ENCODE measurements around the gene IGFBPL1.
"Not testable (repeated sequence)": the region's sequence is repeated elsewhere in the genome, so short reads cannot be mapped to it uniquely, and the experiment has no call there.

IGFBPL1 gene

DNA sequence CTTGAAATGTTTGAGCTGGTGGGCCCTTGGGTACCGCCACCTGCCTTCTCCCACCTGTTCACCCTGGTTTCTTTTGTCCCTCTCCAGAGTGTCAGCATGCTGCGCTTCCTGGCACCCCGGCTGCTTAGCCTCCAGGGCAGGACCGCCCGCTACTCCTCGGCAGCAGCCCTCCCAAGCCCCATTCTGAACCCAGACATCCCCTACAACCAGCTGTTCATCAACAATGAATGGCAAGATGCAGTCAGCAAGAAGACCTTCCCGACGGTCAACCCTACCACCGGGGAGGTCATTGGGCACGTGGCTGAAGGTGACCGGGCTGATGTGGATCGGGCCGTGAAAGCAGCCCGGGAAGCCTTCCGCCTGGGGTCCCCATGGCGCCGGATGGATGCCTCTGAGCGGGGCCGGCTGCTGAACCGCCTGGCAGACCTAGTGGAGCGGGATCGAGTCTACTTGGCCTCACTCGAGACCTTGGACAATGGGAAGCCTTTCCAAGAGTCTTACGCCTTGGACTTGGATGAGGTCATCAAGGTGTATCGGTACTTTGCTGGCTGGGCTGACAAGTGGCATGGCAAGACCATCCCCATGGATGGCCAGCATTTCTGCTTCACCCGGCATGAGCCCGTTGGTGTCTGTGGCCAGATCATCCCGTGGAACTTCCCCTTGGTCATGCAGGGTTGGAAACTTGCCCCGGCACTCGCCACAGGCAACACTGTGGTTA is 28.4 kb downstream of the IGFBPL1 start:
- DNase-seq: no peak

DNA sequence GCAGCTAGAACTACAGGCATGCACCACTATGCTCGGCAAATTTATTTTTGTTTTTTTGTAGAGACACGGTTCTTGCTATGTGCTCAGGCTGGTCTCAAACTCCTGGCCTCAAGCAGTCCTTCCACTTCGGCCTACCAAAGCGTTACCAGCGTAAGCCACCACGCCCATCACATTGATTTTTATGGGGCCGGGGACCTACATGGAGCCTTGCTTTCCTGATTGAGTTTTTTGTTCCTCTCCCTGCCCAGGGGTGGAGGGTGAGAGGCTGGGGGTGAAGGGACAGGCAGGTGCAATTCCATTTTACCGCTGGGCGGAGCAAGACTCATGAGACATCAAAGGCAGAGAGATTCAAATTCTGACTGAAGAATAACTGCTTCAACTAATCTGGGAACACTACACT is 29.8 kb downstream of the IGFBPL1 start:
- no peak for DNase-seq

DNA sequence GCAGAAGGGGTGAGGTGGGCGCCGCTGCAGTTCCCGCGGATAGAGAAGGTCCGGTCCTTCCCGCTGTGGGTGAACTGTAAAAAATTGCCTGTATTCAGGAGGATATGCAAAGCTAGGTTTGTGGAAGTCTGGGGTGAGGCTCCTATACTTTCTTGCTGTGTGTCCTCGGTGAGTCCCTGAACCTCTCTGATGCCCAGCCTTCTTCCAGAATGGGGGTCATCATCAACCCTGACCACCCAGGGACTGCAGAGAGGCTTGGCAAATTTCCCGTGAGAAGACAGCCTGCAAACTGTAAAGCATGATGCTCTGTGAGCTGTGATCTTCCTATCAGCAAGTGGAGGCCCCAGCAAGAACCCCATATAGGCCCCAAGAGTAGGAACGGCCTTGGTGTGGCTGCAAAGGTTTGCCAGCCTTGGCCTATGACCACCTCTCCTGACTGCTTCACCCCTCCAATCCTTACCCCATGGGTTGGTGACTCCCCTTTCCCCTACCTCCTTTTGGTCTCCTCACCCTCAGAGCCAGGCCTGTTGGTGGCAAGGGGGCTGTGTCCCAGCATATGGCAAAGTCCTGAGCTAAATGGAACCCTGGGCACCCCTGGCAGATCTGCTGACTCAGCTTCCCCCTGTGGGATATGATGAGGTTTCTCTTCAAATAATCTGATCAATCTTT is 31.0 kb downstream of the IGFBPL1 start:
- no peak for DNase-seq

DNA sequence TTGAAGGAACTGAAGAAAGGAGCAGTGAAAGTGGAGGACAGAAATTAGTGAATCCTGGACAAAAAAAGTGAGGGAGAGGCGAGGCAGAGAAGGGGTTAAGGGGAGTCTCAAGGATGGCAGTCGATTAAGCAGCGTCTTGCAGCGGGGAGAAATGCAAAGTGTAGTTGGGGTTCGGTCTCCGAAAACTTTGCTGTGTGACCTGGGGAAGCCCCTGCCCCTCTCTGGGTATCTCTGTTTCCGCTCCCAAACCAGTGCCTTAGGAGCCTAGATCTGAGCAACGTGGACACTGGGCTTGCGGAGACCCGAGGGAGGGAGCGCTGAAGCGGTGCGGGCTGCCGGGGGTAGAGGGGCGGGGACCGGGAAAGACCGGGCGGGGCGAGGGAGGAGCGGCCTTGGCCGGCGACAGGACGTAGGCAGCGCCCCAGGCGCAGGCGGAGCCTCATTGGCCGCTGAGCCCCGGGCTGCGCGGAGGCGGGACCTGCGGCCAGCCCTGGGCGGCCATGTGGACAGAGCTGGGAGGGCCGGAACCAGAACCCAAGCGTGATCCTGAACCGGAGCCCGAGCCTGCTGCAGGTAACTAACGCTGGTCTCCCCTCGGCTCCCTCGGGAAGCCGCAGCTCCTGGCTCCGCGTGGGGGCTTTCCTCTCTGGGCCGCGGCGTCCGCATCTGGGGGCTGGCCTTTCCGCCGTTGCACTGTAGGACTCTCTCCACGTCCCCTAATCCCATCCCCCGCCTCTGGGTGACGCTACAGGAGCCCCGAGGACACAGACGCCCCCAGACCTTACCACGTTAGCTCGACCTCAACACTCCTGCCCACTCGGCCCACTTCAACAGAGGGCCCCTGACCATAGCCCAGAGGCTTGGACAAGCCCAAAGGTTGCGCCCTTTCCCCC is 31.8 kb downstream of the IGFBPL1 start, which contains the start of gene ALDH1B1:
Gene ALDH1B1 (plus strand): TSS at position 468 of the 893 bp plus-strand sequence. CDS start 3,047 bp downstream, outside the sequence.
- DNase-seq: peak; percentile 92

DNA sequence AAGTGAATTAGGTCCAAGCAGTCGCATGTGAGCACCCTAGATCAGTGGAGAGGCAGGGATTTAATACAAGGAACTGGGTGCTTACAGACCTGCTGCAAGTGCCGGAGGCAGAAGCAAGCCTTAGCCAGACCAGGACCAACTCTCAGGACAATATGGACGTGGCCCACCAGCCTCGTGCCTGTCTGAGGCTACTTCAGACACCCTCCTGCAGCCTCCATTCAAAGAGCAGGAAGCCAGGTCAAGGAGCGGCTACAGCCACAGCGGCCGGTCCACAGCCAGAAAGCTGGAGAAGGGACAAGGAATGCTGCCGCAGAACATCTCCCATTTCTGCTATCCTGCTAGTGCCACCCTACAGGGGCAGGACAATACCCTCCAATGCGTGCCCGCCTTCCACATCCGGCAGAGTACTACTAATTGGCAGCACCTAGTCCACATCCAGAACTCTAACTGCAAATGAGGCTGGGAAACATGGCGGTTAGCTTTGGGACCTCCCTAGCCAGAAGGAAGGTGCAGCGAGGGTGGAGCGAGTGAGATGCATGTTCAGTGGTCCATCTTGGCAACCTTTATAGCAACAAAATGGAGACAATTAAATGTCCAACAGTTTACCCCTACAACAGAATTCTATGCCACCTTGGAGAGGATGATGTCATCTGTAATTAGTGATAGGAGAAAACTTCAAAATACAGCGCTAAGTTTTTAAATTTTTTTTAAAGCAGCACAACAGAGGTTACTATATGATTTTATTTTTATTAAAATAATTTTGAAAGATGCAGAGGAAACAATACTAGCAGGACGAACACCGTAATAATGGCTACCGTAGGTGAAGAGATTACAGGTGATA is 32.8 kb downstream of the IGFBPL1 start:
- DNase-seq: no peak

DNA sequence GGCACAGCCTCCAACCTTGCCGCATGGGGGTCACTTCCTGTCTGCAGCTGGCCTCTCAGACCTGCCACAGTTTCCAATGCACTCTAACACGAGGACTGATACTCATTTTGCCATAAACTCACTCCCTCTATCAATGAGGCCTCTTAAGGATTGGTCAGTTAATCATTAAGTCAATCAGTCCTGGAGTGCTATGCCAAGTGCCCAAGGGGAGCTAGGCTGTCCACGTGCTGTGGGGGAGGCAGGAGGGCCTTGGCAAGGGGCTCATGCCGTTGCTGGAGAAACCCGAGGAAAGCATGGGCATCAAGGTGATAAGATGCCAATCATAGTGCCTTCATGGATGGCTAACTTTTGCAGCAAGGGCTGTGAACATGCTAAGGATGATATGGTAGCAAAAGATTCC is 33.4 kb downstream of the IGFBPL1 start:
- DNase-seq: no peak

DNA sequence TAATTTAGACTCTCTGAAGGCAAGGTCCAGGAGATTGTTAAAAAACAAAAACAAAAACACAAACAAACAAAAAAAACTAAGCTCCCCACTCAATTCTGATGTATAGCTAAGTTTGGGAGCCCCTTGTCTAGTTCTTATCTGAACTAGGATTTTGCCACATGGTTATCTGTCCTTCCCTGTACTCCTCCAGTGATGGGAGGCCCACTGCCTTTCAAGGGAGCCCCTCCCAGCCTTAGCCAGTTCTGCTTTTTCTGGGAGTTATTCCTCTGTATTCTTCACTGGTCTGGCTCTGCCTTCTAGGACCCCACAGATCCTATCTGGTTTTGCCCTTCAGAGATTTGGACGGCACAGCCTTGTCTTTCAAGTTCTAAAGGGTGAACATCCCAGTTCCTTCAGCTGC is 33.8 kb downstream of the IGFBPL1 start:
- no peak for DNase-seq

DNA sequence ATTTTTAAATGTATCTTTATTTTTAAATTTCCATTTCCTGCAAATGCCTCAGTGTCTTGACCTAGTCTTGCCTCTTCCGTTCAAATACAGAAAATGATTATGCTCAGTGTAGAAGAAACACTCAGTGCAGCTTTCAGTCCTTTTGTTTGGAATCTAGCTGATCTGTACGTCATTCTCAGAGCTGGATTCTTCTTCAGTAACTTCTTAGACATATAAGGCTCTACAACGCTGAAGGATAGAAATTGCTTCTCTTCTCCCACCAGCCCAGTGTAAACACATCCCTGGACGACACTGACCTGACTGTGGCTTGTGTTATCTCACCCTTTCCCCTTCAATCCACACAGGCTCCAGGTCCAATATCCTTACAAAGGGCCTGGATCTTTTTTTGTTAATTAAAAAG is 34.9 kb downstream of the IGFBPL1 start:
- DNase-seq: no peak

DNA sequence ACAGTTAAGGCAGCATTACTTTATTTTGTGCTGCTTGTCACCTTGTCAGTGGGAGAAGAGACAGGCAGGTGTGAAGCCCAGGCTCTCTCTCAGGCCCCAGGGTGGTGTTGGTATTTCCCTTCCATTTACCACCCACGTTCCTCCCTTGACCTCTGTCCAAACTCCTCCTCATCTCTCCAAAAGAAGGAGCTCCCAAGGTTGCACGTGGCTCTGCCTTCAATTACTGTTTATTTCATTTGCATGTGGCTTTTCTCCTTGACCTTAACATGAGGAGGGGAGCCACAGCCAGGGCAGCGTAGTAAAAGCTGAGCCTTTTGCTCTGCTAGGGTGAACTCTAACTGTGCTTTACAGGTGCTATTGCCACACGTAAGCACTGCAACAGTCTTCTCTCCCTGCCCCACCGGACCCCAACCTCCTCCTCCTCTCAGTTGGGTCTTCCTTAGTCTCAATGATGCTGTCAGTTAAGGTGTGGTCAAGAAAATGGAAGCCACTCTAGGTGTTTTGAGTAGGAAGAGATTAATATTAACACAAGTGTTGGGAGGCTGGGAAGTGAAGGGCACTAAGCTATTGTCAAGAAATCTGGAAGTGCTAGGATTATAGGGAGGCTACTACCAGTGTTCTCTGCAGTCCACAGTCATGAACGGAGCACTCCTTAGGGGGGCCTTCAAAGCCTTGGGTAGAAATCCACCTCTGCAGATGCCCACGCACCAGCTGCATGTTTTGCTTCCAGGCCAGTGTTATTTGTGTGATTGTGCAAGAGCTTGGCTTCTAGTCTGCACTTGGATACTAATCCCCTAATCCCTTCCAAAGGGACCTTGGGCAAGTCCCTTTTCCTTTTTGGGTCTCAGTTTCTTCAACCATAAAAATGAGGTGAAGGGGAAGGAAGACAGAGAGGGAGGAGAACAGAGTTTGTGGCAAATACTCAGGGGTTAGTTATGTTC is 35.7 kb downstream of the IGFBPL1 start:
- no peak for DNase-seq

DNA sequence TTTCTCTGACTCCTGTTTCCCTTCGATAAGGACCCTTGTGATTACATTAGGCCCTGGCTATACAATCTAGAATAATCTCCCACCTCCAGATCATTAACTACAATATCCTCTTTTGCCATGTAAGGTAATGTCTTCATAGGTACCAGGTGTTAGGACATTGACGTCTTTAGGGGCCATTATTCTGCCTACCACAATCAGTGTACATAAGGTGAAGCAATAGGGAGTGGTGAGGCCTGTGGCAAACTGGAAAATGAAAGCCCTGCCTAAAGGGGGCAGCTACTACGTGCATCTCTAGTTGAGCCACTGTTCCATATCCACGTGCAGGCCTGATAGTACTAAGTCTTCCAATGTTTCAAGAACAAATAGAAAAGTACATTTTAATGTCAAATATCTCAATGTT is 36.5 kb downstream of the IGFBPL1 start:
- no peak for DNase-seq

DNA sequence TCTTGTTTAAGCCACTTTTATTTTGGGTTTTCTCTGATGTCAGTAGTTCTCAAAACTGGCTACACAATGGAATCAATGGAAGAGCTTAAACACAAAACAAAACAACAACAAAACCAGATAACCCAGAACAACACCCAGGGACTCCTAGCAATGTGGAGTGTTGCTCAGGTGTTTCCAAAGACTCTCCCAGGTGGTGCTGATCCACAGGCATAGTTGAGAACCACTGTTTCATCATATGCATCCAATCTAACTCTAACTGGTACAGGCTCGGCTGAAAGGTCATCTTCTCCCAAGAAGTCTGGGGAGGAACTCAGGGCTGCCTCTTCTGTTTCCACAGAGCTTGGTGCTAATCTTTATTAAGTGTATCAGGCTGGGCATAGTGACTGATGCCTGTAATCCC is 37.2 kb downstream of the IGFBPL1 start:
- no peak for DNase-seq

DNA sequence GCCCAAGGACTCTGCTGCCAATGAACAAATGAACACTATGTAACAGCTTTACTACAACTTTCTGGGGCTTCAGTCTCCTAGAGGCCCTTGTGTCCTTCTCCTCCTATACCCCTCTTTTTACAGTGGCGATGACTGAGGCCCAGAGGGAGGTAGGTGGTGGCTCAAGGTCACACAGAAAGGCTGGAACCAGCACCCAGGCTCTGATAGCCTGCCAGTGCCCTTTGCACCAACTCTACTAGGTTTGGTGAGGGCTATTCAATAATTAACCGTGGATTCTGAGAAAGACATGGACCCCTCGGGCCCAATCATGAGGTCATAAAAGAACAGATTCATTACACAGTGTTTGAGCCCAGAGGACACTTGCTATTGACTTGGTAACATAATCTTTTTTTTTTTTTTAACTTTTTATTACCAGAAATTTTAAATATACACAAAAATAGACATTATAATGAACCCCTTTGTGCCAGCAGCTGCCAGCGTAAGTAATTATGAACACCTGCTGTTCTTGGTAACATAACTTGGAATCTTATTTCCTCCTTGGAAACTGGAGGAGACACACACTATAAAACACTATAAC is 37.8 kb downstream of the IGFBPL1 start:
- DNase-seq: no peak

DNA sequence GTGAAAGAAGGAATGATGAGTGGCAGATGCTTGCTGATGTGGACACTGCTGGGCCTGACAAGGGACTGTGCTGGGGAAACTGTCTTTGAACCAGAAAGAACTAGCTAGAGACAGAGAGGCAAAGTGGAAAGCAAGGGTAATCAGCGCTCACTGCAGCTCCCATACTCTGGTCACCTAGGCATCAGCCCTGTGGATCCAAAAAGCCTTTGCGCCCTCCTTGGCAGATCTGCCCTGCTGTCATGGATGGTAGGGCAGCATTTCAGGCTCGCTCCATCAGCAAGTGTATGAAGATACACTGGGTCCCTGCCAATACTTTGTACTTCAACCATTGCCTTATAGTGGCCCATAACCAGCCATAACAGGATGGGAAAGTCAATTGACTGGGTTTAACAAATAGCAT is 38.4 kb downstream of the IGFBPL1 start:
- DNase-seq: no peak

DNA sequence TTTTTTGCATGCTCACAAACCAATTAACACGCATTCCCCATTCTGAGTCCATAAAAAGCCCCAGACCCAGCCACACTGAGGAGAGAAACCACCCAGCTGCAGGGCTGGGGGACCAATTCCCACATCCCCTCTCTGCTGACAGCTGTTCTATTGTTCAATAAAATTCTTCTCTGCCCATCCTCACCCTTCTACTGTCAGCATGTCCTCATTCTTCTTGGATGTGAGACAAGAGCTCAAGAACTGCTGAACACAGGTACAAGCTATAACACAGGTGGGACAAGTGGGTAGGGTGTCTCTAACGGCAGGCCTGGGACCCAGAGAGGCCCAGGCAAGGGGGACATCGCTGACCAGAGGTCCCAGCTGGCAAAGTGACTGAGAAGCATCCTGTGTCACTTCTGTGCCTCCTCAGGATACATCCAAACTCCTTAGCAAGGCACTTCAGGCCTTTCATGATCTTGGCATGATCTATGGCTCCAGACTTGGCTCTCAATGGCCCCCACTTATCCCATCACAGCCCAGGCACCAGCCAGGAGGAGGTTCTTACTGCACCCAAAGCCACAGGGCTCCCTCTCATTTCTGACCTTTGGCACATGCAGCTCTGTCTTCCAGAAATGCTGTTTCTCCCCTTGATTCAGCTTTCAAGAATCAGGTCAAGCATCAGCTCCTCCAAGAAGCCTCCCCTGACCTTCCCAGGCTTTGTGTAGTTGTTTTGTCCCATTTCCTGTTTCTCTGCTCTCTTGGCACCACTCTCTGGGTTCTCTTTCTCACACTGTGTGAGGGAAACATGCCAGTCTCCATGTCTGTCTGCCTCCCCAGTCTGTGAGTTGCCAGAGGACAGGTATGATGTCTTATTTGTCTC is 39.0 kb downstream of the IGFBPL1 start:
- no peak for DNase-seq

DNA sequence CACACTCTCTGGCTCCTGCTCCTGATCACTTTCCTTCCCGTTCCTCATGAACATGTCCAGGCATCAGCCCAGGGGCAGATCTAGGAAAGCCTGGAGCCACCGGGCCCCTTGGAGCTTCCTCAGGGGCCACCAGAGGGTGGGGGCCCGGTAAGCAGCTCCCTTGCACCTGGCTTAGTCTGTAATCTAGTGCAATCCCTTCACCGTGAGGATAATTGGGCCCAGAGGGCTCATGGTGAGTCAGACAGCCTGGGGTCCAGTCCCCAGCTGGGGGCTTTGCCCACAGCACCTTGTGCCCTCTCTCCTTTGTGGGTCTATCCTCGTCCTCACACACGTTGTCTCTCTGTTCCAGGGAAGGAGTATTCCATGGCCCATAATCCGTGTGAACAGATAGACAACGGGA is 42.1 kb downstream of the IGFBPL1 start:
- DNase-seq: no peak

DNA sequence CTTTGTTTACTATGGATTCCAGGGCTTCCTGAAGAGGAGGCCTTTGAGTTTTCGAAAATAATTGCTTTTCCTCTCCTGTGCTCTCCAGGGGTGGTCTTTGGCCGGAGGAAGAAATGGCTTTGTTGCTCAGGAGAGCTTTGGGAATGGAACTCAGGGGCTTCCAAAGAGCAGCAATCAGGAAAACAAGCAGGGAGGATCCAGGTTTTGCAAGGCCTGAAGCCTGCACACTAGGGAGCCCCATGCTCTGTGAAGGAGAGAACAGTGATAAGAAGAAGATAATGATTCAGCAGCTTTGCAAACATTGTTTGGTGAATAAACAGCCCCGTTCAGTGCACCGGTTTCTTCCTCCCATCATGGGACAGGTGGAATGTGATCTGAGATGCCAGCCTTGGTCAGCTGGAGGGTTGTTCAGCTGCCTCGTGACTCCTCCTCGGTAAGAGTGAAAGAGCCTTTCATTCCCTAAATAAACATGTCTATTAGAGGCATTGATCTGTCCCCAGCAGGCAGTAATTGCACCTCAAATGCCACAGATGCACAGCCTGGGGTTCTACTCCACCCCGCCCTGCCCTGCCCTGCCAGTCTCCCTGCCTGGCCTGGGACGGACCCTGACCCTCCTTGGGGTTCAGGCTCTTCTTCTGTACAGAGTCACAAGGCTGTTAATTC is 43.3 kb downstream of the IGFBPL1 start:
- no peak for DNase-seq

DNA sequence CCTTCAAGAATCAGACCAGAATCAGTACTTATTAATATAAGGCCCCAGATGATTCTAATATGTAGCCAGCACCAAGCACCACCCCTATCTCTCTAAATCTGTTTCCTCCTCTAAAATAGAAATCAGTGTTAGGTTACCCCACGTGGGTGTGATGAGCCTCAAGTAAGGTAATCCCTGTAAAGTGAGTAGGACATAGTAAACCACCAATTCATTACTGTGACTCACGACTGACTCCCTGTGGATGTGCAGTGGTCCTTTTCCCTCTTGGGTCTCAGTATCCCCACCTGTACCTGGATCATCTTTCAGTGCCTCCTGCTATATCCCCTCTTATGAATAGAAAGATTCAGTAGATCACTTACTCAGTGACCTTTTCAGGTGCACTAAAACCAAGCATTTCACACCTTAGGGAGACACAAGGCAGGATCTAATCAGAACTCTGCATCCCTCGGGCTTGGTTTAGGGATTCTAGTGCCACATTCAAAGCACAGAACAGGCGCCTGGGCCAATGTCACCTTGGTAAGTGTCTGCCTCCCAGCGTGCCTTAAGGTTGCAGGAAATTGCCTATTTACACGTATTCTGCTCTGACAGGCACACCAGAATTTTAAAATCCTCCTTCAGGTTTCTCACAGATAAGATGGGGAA is 43.9 kb downstream of the IGFBPL1 start:
- DNase-seq: no peak

DNA sequence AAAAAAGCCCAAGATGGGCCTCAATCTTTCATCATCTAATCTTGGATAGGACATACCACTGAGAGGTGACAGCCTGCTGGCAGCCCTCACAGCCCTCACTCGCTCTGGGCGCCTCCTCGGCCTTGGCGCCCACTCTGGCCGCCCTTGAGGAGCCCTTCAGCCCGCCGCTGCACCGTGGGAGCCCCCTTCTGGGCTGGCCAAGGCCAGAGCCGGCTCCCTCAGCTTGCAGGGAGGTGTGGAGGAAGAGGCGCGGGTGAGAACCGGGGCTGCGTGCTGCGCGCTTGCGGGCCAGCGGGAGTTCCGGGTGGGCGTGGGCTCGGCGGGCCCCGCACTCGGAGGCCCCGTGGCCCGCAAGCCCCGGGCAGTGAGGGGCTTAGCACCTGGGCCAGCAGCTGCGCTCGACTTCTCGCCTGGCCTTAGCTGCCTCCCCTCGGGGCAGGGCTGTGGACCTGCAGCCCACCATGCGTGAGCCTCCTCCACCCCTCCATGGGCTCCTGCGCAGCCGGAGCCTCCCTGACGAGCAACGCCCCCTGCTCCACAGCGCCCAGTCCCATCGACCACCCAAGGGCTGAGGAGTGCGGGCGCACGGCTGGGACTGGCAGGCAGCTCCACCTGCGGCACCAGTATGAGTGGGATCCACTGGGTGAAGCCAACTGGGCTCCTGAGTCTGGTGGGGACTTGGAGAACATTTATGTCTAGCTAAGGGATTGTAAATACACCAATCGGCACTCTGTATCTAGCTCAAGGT is 46.7 kb downstream of the IGFBPL1 start:
- not testable (repeated sequence) for DNase-seq

Data from femur (tissue), 1 donor.